ENCODE data around the gene ACSM2A.
"Not testable (repeated sequence)": the region's sequence is repeated elsewhere in the genome, so short reads cannot be mapped to it uniquely, and the experiment has no call there.

GRCh38 chr16:20470732-20471131, 19.4 kb downstream of the ACSM2A start:
- not testable (repeated sequence) for TF ChIP-seq CTCF (IDR thresholded peaks at IDR 0.05); NFE2L1 (CRISPR knock-in tag; IDR thresholded peaks at IDR 0.05); AFF4 (CRISPR knock-in tag; IDR thresholded peaks at IDR 0.05; ENCODE audit: borderline replicate concordance); ZNF512 (CRISPR knock-in tag; IDR thresholded peaks at IDR 0.05; ENCODE audit: borderline replicate concordance); ESRRA (CRISPR knock-in tag; IDR thresholded peaks at IDR 0.05; ENCODE audit: borderline replicate concordance)

Data from WTC11 (cell line).